K562 (cell line): ENCODE results near the gene DCUN1D3. TPM values are rescaled to one million over a fixed set of nuclear protein-coding genes. Genes with fewer than 3 reads are reported as not detected.

Experiments
- BDP1 ChIP-seq: IDR thresholded peaks from 3 replicates; pipeline ENCODE4 v1.6.1; 2011; ENCODE audit not compliant: insufficient read length, insufficient read depth
- COPS2 ChIP-seq: fragments of 450-650 bp; conservative IDR thresholded peaks from 2 replicates; pipeline ENCODE4 v1.6.1; 2016; ENCODE audit warnings: mild to moderate bottlenecking, moderate library complexity
- ELK3 ChIP-seq: fragments of 450-650 bp; formaldehyde crosslinking; IDR thresholded peaks from 2 replicates; pipeline ENCODE4 v1.4.0; 2020; ENCODE audit warnings: mild to moderate bottlenecking
- EP300 ChIP-seq: IDR thresholded peaks from 2 replicates; pipeline ENCODE4 v1.6.1; 2012; ENCODE audit warnings: low read length, improper control_type of control experiment
- ETV6 ChIP-seq, 3 experiments: fragments of 150-350 bp in 1 of 3; sonication (generic) in 1 of 3; formaldehyde crosslinking in 1 of 3; IDR thresholded peaks; 2 replicates each; pipeline versions ENCODE4 v1.6.1 to v1.8.0; 2014 to 2022; ENCODE audit warnings: borderline replicate concordance in 2 of 3, low read depth in 2 of 3, antibody characterized with exemption in 1 of 3, low read length in 1 of 3, mild to moderate bottlenecking in 1 of 3, missing genetic modification reagents in 1 of 3
- FOXK2 ChIP-seq, 2 experiments: fragments of 450-650 bp; IDR thresholded peaks in 1 of 2; conservative IDR thresholded peaks in 1 of 2; 2 replicates each; pipeline ENCODE4 v1.6.1; 2016; ENCODE audit warnings: low read depth in 2 of 2, mild to moderate bottlenecking in 1 of 2
- FOXP1 ChIP-seq: sonication (generic); formaldehyde crosslinking; IDR thresholded peaks from 2 replicates; pipeline ENCODE4 v1.8.0; 2022; ENCODE audit warnings: mild to moderate bottlenecking, missing genetic modification reagents
- LCOR ChIP-seq: sonication (generic); formaldehyde crosslinking; IDR thresholded peaks from 2 replicates; pipeline ENCODE4 v1.8.0; 2022; ENCODE audit warnings: mild to moderate bottlenecking, missing genetic modification reagents
- MCM7 ChIP-seq, 2 experiments: fragments of 450-650 bp; IDR thresholded peaks; 2 replicates each; pipeline ENCODE4 v1.6.1; 2016 to 2018
- MEF2D ChIP-seq: conservative IDR thresholded peaks from 2 replicates; pipeline ENCODE4 v1.6.1; 2016; ENCODE audit warnings: low read depth, missing genetic modification characterization, missing compliant biosample characterization
- MNT ChIP-seq, 2 experiments: fragments of 450-650 bp; conservative IDR thresholded peaks; 2 replicates each; pipeline ENCODE4 v1.6.1; 2017; ENCODE audit warnings: mild to moderate bottlenecking in 2 of 2, moderate library complexity in 2 of 2
- NCOR1 ChIP-seq: fragments of 450-650 bp; IDR thresholded peaks from 2 replicates; pipeline ENCODE4 v1.6.1; 2016; ENCODE audit warnings: mild to moderate bottlenecking, moderate library complexity
- NUFIP1 ChIP-seq: fragments of 450-650 bp; IDR thresholded peaks from 2 replicates; pipeline ENCODE4 v1.6.1; 2018; ENCODE audit not compliant: partially characterized antibody
- PURB ChIP-seq: sonication (generic); formaldehyde crosslinking; IDR thresholded peaks from 2 replicates; pipeline ENCODE4 v1.9.0; 2021; ENCODE audit warnings: low read depth, mild to moderate bottlenecking, missing genetic modification reagents
- SNIP1 ChIP-seq: fragments of 450-650 bp; IDR thresholded peaks from 2 replicates; pipeline ENCODE4 v1.7.1; 2017; ENCODE audit warnings: low read depth, mild to moderate bottlenecking
- TRIM24 ChIP-seq, 2 experiments: fragments of 450-650 bp; IDR thresholded peaks; 2 replicates each; pipeline ENCODE4 v1.6.1; 2016
- ZNF316 ChIP-seq: fragments of 450-650 bp; IDR thresholded peaks from 2 replicates; pipeline ENCODE4 v1.6.1; 2016
- polyA plus RNA-seq, 8 experiments: library from polyadenylated mRNA; depleted of rRNA in 4 of 8; stranded (reverse) in 5 of 8; unstranded in 3 of 8; fragments of >200 nt; fragmentation: Nextera tagmentation in 2 of 8; fragmentation: Illumina TruSeq in 1 of 8; extraction: Ambion mirVana in 2 of 8; extraction: Trizol in 1 of 8; gene quantifications; 2 replicates each; pipeline versions ENCODE4 v1.2.1 to v1.2.3, GENCODE V29; 2011 to 2014; ENCODE audit warnings: inconsistent platforms in 1 of 8, missing spikeins in 1 of 8
- total RNA-seq, 7 experiments: library from RNA; depleted of rRNA in 6 of 7; stranded (reverse); fragments of >200 nt in 6 of 7; fragmentation: Illumina TruSeq in 2 of 7; extraction: Trizol in 2 of 7; gene quantifications; 2 replicates each; pipeline versions ENCODE4 v1.2.1 to v1.2.3, GENCODE V29; 2011 to 2021; ENCODE audit warnings: low replicate concordance in 1 of 7
- TF ChIP-seq, protein P1 (sequence below), 2 experiments: fragments of 450-650 bp; IDR thresholded peaks; 2 replicates each; pipeline ENCODE4 v1.6.1; 2018; ENCODE audit warnings: mild to moderate bottlenecking in 2 of 2, low read depth in 1 of 2; ENCODE audit not compliant: partially characterized antibody in 2 of 2
- TF ChIP-seq, protein P2 (sequence below): fragments of 250-450 bp; sonication (Bioruptor Pico); IDR thresholded peaks from 2 replicates; pipeline ENCODE4 v1.5.0; 2021

Gene DCUN1D3
- total and polyA plus RNA-seq, 9 of the 15 experiments (the other 6 are each of a cell fraction or from before 2014, with no cell fraction given) = 1.0 to 4.7 (median 2.2) TPM

DNA sequence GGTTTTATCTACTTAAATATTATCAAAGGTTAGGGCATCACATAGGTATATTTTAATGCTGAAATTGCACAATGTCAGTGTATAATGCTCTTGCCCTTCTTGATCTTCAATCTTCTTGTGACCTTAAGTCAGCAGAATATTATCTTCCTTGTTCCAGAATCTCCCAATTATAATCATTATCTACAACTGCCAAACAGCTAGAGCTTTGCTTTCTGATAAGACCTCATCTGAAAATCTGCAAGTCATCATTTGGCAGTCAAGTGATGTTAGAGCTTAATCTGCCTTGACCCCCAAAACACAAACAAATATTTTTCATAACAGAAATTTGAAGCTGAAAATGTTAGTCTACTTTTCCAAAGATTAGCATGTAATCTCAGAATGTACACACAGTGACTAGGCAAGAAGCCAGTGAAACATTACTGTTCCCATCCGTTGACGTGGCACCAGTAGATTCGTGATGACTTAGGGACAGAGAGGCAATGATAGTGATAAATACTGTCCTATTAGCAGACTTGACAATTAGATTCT lies 74.1 kb downstream of the DCUN1D3 start (continued):
- TF ChIP-seq ELK3 (CRISPR knock-in tag) (0 out of 2 replicates have a peak, but pooled peaks have one; percentile 26), TRIM24 (IDR thresholded peaks at IDR 0.05) (peak; percentile 82 to 87), ZNF316 (peak; percentile 98), LCOR (CRISPR knock-in tag) (0 out of 2 replicates have a peak, but pooled peaks have one; percentile 52), FOXP1 (CRISPR knock-in tag) (no peak), COPS2 (no peak), MEF2D (tag) (peak; percentile 71; the same call in 1 of the 2 replicates), BDP1 (no peak), ETV6 (IDR thresholded peaks at IDR 0.05; ENCODE audit: borderline replicate concordance in 1 of 2, low read depth in 2 of 2, low read length in 1 of 2) (no peak), ETV6 (CRISPR knock-in tag; IDR thresholded peaks at IDR 0.05; ENCODE audit: borderline replicate concordance) (no peak), NUFIP1 (no peak), MNT (conservative IDR thresholded peaks at IDR 0.05) (peak in 1 of 2 experiments; percentile 49; a peak in 3 of 4 replicates), PURB (no peak), FOXK2 (conservative IDR thresholded peaks at IDR 0.05 in 1 of 2, IDR thresholded peaks at IDR 0.05 in 1 of 2; ENCODE audit: low read depth in 2 of 2) (peak; percentile 62 to 74; a peak in 3 of 4 replicates), SNIP1 (no peak), MCM7 (IDR thresholded peaks at IDR 0.05) (no peak), NCOR1 (peak; percentile 87), EP300 (peak; percentile 95)
- TF ChIP-seq, protein P1, sequence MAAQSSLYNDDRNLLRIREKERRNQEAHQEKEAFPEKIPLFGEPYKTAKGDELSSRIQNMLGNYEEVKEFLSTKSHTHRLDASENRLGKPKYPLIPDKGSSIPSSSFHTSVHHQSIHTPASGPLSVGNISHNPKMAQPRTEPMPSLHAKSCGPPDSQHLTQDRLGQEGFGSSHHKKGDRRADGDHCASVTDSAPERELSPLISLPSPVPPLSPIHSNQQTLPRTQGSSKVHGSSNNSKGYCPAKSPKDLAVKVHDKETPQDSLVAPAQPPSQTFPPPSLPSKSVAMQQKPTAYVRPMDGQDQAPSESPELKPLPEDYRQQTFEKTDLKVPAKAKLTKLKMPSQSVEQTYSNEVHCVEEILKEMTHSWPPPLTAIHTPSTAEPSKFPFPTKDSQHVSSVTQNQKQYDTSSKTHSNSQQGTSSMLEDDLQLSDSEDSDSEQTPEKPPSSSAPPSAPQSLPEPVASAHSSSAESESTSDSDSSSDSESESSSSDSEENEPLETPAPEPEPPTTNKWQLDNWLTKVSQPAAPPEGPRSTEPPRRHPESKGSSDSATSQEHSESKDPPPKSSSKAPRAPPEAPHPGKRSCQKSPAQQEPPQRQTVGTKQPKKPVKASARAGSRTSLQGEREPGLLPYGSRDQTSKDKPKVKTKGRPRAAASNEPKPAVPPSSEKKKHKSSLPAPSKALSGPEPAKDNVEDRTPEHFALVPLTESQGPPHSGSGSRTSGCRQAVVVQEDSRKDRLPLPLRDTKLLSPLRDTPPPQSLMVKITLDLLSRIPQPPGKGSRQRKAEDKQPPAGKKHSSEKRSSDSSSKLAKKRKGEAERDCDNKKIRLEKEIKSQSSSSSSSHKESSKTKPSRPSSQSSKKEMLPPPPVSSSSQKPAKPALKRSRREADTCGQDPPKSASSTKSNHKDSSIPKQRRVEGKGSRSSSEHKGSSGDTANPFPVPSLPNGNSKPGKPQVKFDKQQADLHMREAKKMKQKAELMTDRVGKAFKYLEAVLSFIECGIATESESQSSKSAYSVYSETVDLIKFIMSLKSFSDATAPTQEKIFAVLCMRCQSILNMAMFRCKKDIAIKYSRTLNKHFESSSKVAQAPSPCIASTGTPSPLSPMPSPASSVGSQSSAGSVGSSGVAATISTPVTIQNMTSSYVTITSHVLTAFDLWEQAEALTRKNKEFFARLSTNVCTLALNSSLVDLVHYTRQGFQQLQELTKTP (IDR thresholded peaks at IDR 0.05; ENCODE audit: low read depth in 1 of 2, partially characterized antibody in 2 of 2) = peak in 1 of 2 experiments; percentile 43
- TF ChIP-seq, protein P2, sequence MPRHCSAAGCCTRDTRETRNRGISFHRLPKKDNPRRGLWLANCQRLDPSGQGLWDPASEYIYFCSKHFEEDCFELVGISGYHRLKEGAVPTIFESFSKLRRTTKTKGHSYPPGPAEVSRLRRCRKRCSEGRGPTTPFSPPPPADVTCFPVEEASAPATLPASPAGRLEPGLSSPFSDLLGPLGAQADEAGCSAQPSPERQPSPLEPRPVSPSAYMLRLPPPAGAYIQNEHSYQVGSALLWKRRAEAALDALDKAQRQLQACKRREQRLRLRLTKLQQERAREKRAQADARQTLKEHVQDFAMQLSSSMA = no peak
